ENCODE measurements around the gene CLEC4F. TPM values are rescaled to one million over a fixed set of nuclear protein-coding genes. Genes with fewer than 3 reads are reported as not detected.
A peak's percentile ranks its signal among the peaks of the same experiment; 100 is the strongest.
"Not testable (repeated sequence)": the region's sequence is repeated elsewhere in the genome, so short reads cannot be mapped to it uniquely, and the experiment has no call there.

The CLEC4F gene
- polyA plus RNA-seq, 3 donors from 2014 or later = not detected

GRCh38 chr2:70808983-70809958, 11.1 kb downstream of the CLEC4F start:
- peaks cover 0 to 5% (median 2%) of the 10 kb centered on the region in 3 donors for H3K27me3 Mint-ChIP-seq (ENCODE audit: low read depth in 3 of 3)
- no peaks in the 10 kb centered on the region for H3K36me3 Mint-ChIP-seq
- peak overlapping the region in 2 of 5 donors; percentile 7 to 19 for H3K4me3 Mint-ChIP-seq
- peaks cover 18 to 19% of the 10 kb centered on the region in 2 donors for H3K4me1 Mint-ChIP-seq
- peak overlapping the region in 2 of 6 donors; percentile 26 to 30 for H3K27ac Mint-ChIP-seq
- no peak for DNase-seq
- no peaks in the 10 kb centered on the region for H3K9me3 Mint-ChIP-seq

GRCh38 chr2:70807828-70808118, 12.6 kb downstream of the CLEC4F start:
- peaks cover 2 to 5% (median 3%) of the 10 kb centered on the region in 3 donors for H3K27me3 Mint-ChIP-seq (ENCODE audit: low read depth in 3 of 3)
- no peak for DNase-seq
- no peak overlapping the region for H3K4me3 Mint-ChIP-seq
- no peaks in the 10 kb centered on the region for H3K36me3 Mint-ChIP-seq
- peaks cover 19 to 20% of the 10 kb centered on the region in 2 donors for H3K4me1 Mint-ChIP-seq
- H3K9me3 Mint-ChIP-seq = no peaks in the 10 kb centered on the region
- no peak overlapping the region for H3K27ac Mint-ChIP-seq

- H3K4me1 Mint-ChIP-seq = peaks cover 19 to 20% of the 10 kb centered on the region in 2 donors
- no peak for DNase-seq
- no peaks in the 10 kb centered on the region for H3K9me3 Mint-ChIP-seq
- H3K27ac Mint-ChIP-seq = no peak overlapping the region
- H3K4me3 Mint-ChIP-seq = no peak overlapping the region
- peaks cover 2 to 5% (median 3%) of the 10 kb centered on the region in 3 donors for H3K27me3 Mint-ChIP-seq (ENCODE audit: low read depth in 3 of 3)
- H3K36me3 Mint-ChIP-seq = no peaks in the 10 kb centered on the region
Observed at GRCh38 chr2:70807102-70807827, 13.1 kb downstream of the CLEC4F start.

GRCh38 chr2:70806620-70807019, 13.8 kb downstream of the CLEC4F start:
- Mint-ChIP-seq H3K27me3 (ENCODE audit: low read depth in 3 of 3) (peaks cover 2 to 5% (median 3%) of the 10 kb centered on the region in 3 donors), H3K27ac (no peak overlapping the region), H3K36me3 (no peaks in the 10 kb centered on the region), H3K4me3 (peak overlapping the region in 1 of 5 donors; percentile 25), H3K4me1 (peaks cover 19 to 20% of the 10 kb centered on the region in 2 donors), H3K9me3 (no peaks in the 10 kb centered on the region)
- no peak for DNase-seq

GRCh38 chr2:70806013-70806412, 14.4 kb downstream of the CLEC4F start:
- no peak for DNase-seq
- Mint-ChIP-seq H3K36me3 (no peaks in the 10 kb centered on the region), H3K27ac (no peak overlapping the region), H3K27me3 (ENCODE audit: low read depth in 3 of 3) (peaks cover 2 to 6% (median 5%) of the 10 kb centered on the region in 3 donors), H3K9me3 (no peaks in the 10 kb centered on the region), H3K4me3 (no peak overlapping the region), H3K4me1 (peaks cover 19 to 20% of the 10 kb centered on the region in 2 donors)

- H3K4me3 Mint-ChIP-seq = no peak overlapping the region
Observed at GRCh38 chr2:70801607-70802263, 18.7 kb downstream of the CLEC4F start.

GRCh38 chr2:70799706-70800105, 20.7 kb downstream of the CLEC4F start:
- Mint-ChIP-seq H3K36me3 (peaks cover 6 to 8% (median 7%) of the 10 kb centered on the region in 3 donors), H3K9me3 (peaks cover 0 to 8% (median 1%) of the 10 kb centered on the region in 6 donors), H3K4me3 (no peak overlapping the region), H3K27me3 (ENCODE audit: low read depth in 3 of 3) (peaks cover 0 to 10% (median 0%) of the 10 kb centered on the region in 3 donors), H3K4me1 (peaks cover 17 to 24% of the 10 kb centered on the region in 2 donors), H3K27ac (no peak overlapping the region)
- DNase-seq = no peak

More at GRCh38 chr2:70801607-70802263, 18.7 kb downstream of the CLEC4F start:
- Mint-ChIP-seq H3K27me3 (ENCODE audit: low read depth in 3 of 3) (peaks cover 0 to 10% (median 3%) of the 10 kb centered on the region in 3 donors), H3K27ac (no peak overlapping the region), H3K4me1 (peaks cover 17 to 24% of the 10 kb centered on the region in 2 donors), H3K36me3 (peaks cover 6 to 8% (median 7%) of the 10 kb centered on the region in 3 donors), H3K9me3 (peaks cover 0 to 8% (median 1%) of the 10 kb centered on the region in 6 donors)
- no peak for DNase-seq

- H3K4me3 Mint-ChIP-seq = peak overlapping the region in 1 of 5 donors; percentile 14
- H3K27ac Mint-ChIP-seq; H3K27me3 Mint-ChIP-seq (ENCODE audit: low read depth in 3 of 3); DNase-seq; H3K9me3 Mint-ChIP-seq; H3K36me3 Mint-ChIP-seq: not testable (repeated sequence)
- peaks cover 17 to 22% of the 10 kb centered on the region in 2 donors for H3K4me1 Mint-ChIP-seq
Observed at GRCh38 chr2:70797996-70798395, 22.4 kb downstream of the CLEC4F start.

- peaks cover 0 to 7% (median 2%) of the 10 kb centered on the region in 3 donors for H3K27me3 Mint-ChIP-seq (ENCODE audit: low read depth in 3 of 3)
- no peak overlapping the region for H3K27ac Mint-ChIP-seq
- peaks cover 0 to 8% (median 1%) of the 10 kb centered on the region in 6 donors for H3K9me3 Mint-ChIP-seq
- no peak for DNase-seq
- H3K4me1 Mint-ChIP-seq = peaks cover 17 to 22% of the 10 kb centered on the region in 2 donors
- no peak overlapping the region for H3K4me3 Mint-ChIP-seq
- H3K36me3 Mint-ChIP-seq = peaks cover 6 to 8% (median 7%) of the 10 kb centered on the region in 3 donors
Observed at GRCh38 chr2:70797506-70797905, 22.9 kb downstream of the CLEC4F start.

- Mint-ChIP-seq H3K4me3 (no peak overlapping the region), H3K9me3 (peaks cover 0 to 8% (median 1%) of the 10 kb centered on the region in 6 donors), H3K27me3 (ENCODE audit: low read depth in 3 of 3) (peaks cover 0 to 8% (median 4%) of the 10 kb centered on the region in 3 donors), H3K36me3 (peaks cover 6 to 8% (median 7%) of the 10 kb centered on the region in 3 donors), H3K4me1 (peaks cover 18 to 22% of the 10 kb centered on the region in 2 donors), H3K27ac (no peak overlapping the region)
- no peak for DNase-seq
Observed at GRCh38 chr2:70796262-70796661, 24.1 kb downstream of the CLEC4F start.

GRCh38 chr2:70795164-70795995, 25.0 kb downstream of the CLEC4F start:
- Mint-ChIP-seq H3K27me3 (ENCODE audit: low read depth in 3 of 3) (peaks cover 0 to 14% (median 7%) of the 10 kb centered on the region in 3 donors), H3K9me3 (peaks cover 0 to 8% (median 1%) of the 10 kb centered on the region in 6 donors), H3K36me3 (peaks cover 6 to 8% (median 7%) of the 10 kb centered on the region in 3 donors), H3K27ac (no peak overlapping the region), H3K4me3 (no peak overlapping the region), H3K4me1 (peaks cover 23 to 25% of the 10 kb centered on the region in 2 donors)
- DNase-seq = no peak

- no peaks in the 10 kb centered on the region for H3K36me3 Mint-ChIP-seq
- peaks cover 22 to 25% of the 10 kb centered on the region in 2 donors for H3K4me1 Mint-ChIP-seq
- H3K27ac Mint-ChIP-seq = no peak overlapping the region
- no peak for DNase-seq
- no peaks in the 10 kb centered on the region for H3K9me3 Mint-ChIP-seq
- peaks cover 7 to 19% (median 12%) of the 10 kb centered on the region in 3 donors for H3K27me3 Mint-ChIP-seq (ENCODE audit: low read depth in 3 of 3)
- no peak overlapping the region for H3K4me3 Mint-ChIP-seq
Observed at GRCh38 chr2:70793450-70793849, 26.9 kb downstream of the CLEC4F start.
